Loucy (cell line): ENCODE results near the gene TOR4A.

Experiments
- H2AFZ ChIP-seq: fragments of 200-600 bp; sonication (generic); 2 replicates; pipeline ENCODE4 v1.6.0; 2016; ENCODE audit warnings: antibody characterized with exemption, mild to moderate bottlenecking, low read length, moderate library complexity
- H3F3A ChIP-seq: fragments of 200-600 bp; 2 replicates; pipeline ENCODE4 v1.6.0; 2016; ENCODE audit warnings: antibody characterized with exemption, low read depth, mild to moderate bottlenecking
- H3K27me3 ChIP-seq: fragments of 200-600 bp; sonication (generic); 2 replicates; pipeline ENCODE4 v1.6.1; 2014; ENCODE audit warnings: low read length, mild to moderate bottlenecking; ENCODE audit not compliant: insufficient read depth, poor library complexity, severe bottlenecking
- H3K36me3 ChIP-seq: fragments of 200-600 bp; sonication (generic); 2 replicates; pipeline ENCODE4 v1.6.1; 2016; ENCODE audit warnings: low read length; ENCODE audit not compliant: insufficient read depth
- H3K4me1 ChIP-seq: fragments of 200-600 bp; sonication (generic); 2 replicates; pipeline ENCODE4 v1.5.1; 2014; ENCODE audit warnings: low read length, mild to moderate bottlenecking; ENCODE audit not compliant: insufficient read depth, poor library complexity, severe bottlenecking
- H3K4me2 ChIP-seq: fragments of 200-600 bp; sonication (generic); 2 replicates; pipeline ENCODE4 v1.6.0; 2014; ENCODE audit warnings: antibody characterized with exemption, low read length, low read depth, mild to moderate bottlenecking; ENCODE audit not compliant: poor library complexity, severe bottlenecking
- H3K4me3 ChIP-seq: fragments of 200-600 bp; sonication (generic); 2 replicates; pipeline ENCODE4 v1.5.1; 2014; ENCODE audit warnings: low read length, mild to moderate bottlenecking, mixed read lengths; ENCODE audit not compliant: poor library complexity, severe bottlenecking
- H3K79me2 ChIP-seq: fragments of 200-600 bp; sonication (generic); 2 replicates; pipeline ENCODE4 v1.6.1; 2014; ENCODE audit warnings: low read length; ENCODE audit not compliant: insufficient read depth
- H3K9ac ChIP-seq: fragments of 200-600 bp; sonication (generic); 2 replicates; pipeline ENCODE4 v1.6.0; 2014; ENCODE audit warnings: mild to moderate bottlenecking, low read depth, low read length, moderate library complexity; ENCODE audit not compliant: poor library complexity, severe bottlenecking
- H3K9me2 ChIP-seq: fragments of 200-600 bp; sonication (generic); replicated peaks from 2 replicates; pipeline ENCODE4 v1.6.1; 2016; ENCODE audit warnings: low read depth, low read length, mixed read lengths
- H3K9me3 ChIP-seq: fragments of 200-600 bp; sonication (generic); 2 replicates; pipeline ENCODE4 v1.6.1; 2014; ENCODE audit warnings: mild to moderate bottlenecking, antibody characterized with exemption, low read length, low read depth; ENCODE audit not compliant: insufficient read depth
- H4K20me1 ChIP-seq: fragments of 200-600 bp; sonication (generic); 2 replicates; pipeline ENCODE4 v1.6.0; 2014; ENCODE audit warnings: antibody characterized with exemption, low read length, mild to moderate bottlenecking; ENCODE audit not compliant: insufficient read depth, poor library complexity, severe bottlenecking
- CTCF ChIP-seq: fragments of 200-600 bp; sonication (generic); conservative IDR thresholded peaks from 2 replicates; pipeline ENCODE4 v1.5.1; 2014; ENCODE audit warnings: mild to moderate bottlenecking, antibody characterized with exemption, low read length
- EZH2phosphoT487 ChIP-seq: fragments of 200-600 bp; IDR thresholded peaks from 2 replicates; pipeline ENCODE4 v1.6.1; 2018; ENCODE audit warnings: antibody characterized with exemption, mild to moderate bottlenecking, moderate library complexity, borderline replicate concordance

TOR4A gene

DNA sequence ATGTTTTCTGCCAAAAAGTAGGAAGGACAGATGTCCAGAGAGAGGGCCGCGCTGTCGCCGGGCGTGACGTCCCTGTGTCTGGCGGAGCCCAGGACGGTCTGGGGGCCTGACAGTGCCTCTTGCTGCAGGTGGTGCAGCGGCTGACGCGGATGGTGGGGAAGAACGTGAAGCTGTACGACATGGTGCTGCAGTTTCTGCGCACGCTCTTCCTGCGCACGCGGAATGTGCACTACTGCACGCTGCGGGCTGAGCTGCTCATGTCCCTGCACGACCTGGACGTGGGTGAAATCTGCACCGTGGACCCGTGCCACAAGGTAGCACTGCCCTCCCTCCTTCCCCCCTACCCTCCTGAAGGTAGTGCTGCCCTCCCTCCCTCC lies 14.6 kb upstream of the TOR4A start:
- Histone ChIP-seq H3K36me3 (peaks cover 4% of the 10 kb centered on the region; the same call in 1 of the 2 replicates), H3F3A (no peaks in the 10 kb centered on the region)
- TF ChIP-seq CTCF (no peak), EZH2phosphoT487 (no peak)

DNA sequence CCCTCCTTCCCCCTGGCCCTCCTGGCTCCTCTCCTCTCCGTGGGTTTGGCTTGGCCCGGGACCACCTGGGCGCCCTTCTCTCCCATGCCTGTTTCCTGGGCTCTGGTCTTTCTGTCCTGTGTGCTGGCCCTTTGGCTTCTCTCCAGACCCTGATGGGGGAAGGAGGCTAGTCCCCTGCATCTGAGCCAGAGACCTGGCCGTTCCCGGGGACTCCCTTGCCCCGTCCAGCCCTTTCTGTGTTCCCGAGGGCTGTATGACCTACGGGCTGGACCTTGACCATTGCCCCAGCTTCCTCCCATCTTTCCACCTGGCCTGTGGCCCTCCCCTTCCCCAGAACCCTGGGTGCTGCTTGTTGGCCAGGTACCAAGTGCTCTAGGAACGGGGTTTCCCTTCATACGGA lies 14.0 kb upstream of the TOR4A start:
- no peak overlapping the region for H2AFZ ChIP-seq
- peaks cover 2% of the 10 kb centered on the region for H4K20me1 ChIP-seq
- H3K4me1 ChIP-seq: peaks cover 10% of the 10 kb centered on the region
- no peaks in the 10 kb centered on the region for H3K9me3 ChIP-seq
- H3K4me3 ChIP-seq: no peak overlapping the region
- no peak overlapping the region for H3K4me2 ChIP-seq
- no peaks in the 10 kb centered on the region for H3K27me3 ChIP-seq
- H3F3A ChIP-seq: no peaks in the 10 kb centered on the region
- H3K79me2 ChIP-seq: peaks cover 3% of the 10 kb centered on the region; the same call in 1 of the 2 replicates
- H3K36me3 ChIP-seq: peaks cover 4% of the 10 kb centered on the region; the same call in 1 of the 2 replicates
- H3K9me2 ChIP-seq: no peaks in the 10 kb centered on the region
- no peak overlapping the region for H3K9ac ChIP-seq
- TF ChIP-seq EZH2phosphoT487: no peak
- TF ChIP-seq CTCF: no peak

More for the DNA sequence above, 14.6 kb upstream of the TOR4A start:
- no peaks in the 10 kb centered on the region for H3K27me3 ChIP-seq
- H3K4me1 ChIP-seq: peaks cover 7% of the 10 kb centered on the region
- H3K4me3 ChIP-seq: no peak overlapping the region
- H3K9me2 ChIP-seq: no peaks in the 10 kb centered on the region
- H3K9ac ChIP-seq: no peak overlapping the region
- H2AFZ ChIP-seq: no peak overlapping the region
- no peaks in the 10 kb centered on the region for H3K9me3 ChIP-seq
- H3K79me2 ChIP-seq: peaks cover 9% of the 10 kb centered on the region; the same call in 1 of the 2 replicates
- H4K20me1 ChIP-seq: peaks cover 2% of the 10 kb centered on the region
- no peak overlapping the region for H3K4me2 ChIP-seq

GRCh38 chr9:137264067-137264466 lies 13.5 kb upstream of the TOR4A start:
- Histone ChIP-seq H3K27me3 (no peaks in the 10 kb centered on the region), H3K36me3 (peaks cover 4% of the 10 kb centered on the region; the same call in 1 of the 2 replicates)

More at GRCh38 chr9:137264067-137264466, 13.5 kb upstream of the TOR4A start:
- Histone ChIP-seq H3F3A (no peaks in the 10 kb centered on the region), H3K79me2 (0 out of 2 replicates have a peak, but pooled peaks cover 3% of the 10 kb centered on the region), H4K20me1 (no peaks in the 10 kb centered on the region), H3K4me1 (peaks cover 7% of the 10 kb centered on the region), H3K4me2 (no peak overlapping the region), H2AFZ (no peak overlapping the region), H3K9me3 (no peaks in the 10 kb centered on the region), H3K9ac (no peak overlapping the region), H3K4me3 (no peak overlapping the region), H3K9me2 (no peaks in the 10 kb centered on the region)
- no peak for TF ChIP-seq EZH2phosphoT487
- TF ChIP-seq CTCF: no peak
